Measurements from ENCODE around the gene ENPP4. TPM values are rescaled to one million over a fixed set of nuclear protein-coding genes. Genes with fewer than 3 reads are reported as not detected.

Gene ENPP4
- total RNA-seq, 6 experiments from 2014 or later, result 3.9 to 8.2 (median 6.2) TPM

- ATAC-seq, result no peak
- Histone ChIP-seq H3K4me1 (no peaks in the 10 kb centered on the region), H3K27me3 (no peaks in the 10 kb centered on the region), H3K36me3 (no peaks in the 10 kb centered on the region), H3K4me3 (no peak overlapping the region), H3K9me3 (no peaks in the 10 kb centered on the region), H3K27ac (no peak overlapping the region)
- intact Hi-C loops (cut with DNase I), result no loop called here
- TF ChIP-seq POLR2A (IDR thresholded peaks at IDR 0.05), result no peak
- no peak for TF ChIP-seq CTCF (IDR thresholded peaks at IDR 0.05)
- no peak for DNase-seq
Observed at GRCh38 chr6:46156701-46157100, 26.9 kb downstream of the ENPP4 start.

- intact Hi-C loops (cut with DNase I), result no loop called here
- H3K27me3 ChIP-seq, result no peaks in the 10 kb centered on the region
- no peak overlapping the region for H3K4me3 ChIP-seq
- DNase-seq (no peak), ATAC-seq (no peak)
- H3K27ac ChIP-seq, result no peak overlapping the region
- TF ChIP-seq POLR2A (IDR thresholded peaks at IDR 0.05) (no peak), CTCF (IDR thresholded peaks at IDR 0.05) (no peak)
- no peaks in the 10 kb centered on the region for H3K9me3 ChIP-seq
- H3K4me1 ChIP-seq, result no peaks in the 10 kb centered on the region
- H3K36me3 ChIP-seq, result no peaks in the 10 kb centered on the region
Observed at GRCh38 chr6:46159229-46159628, 29.4 kb downstream of the ENPP4 start.

- Histone ChIP-seq H3K36me3 (no peaks in the 10 kb centered on the region), H3K4me1 (no peaks in the 10 kb centered on the region), H3K27ac (no peak overlapping the region), H3K27me3 (no peaks in the 10 kb centered on the region), H3K4me3 (no peak overlapping the region), H3K9me3 (no peaks in the 10 kb centered on the region)
- no peak for TF ChIP-seq POLR2A (IDR thresholded peaks at IDR 0.05)
- TF ChIP-seq CTCF (IDR thresholded peaks at IDR 0.05), result no peak
- WGBS (ENCODE audit: insufficient coverage, low coverage, low lambda C conversion rate, missing lambda C conversion rate), result 89% methylated on average over 5 of the region's 5 CpGs
- ATAC-seq (no peak), DNase-seq (no peak)
- intact Hi-C loops (cut with DNase I), result no loop called here
Observed at GRCh38 chr6:46160102-46160501, 30.3 kb downstream of the ENPP4 start.

- Histone ChIP-seq H3K4me3 (peak within 1 kb of the TSS; percentile 34 to 57 (median 38)), H3K4me1 (peaks cover 0 to 8% (median 0%) of the 10 kb centered on the region in 4 donors), H3K36me3 (no peaks in the 10 kb centered on the region), H3K27me3 (no peaks in the 10 kb centered on the region), H3K9me3 (no peaks in the 10 kb centered on the region), H3K27ac (no peak within 1 kb of the TSS)
- intact Hi-C loops (cut with DNase I), result no loop called here
- DNase-seq (peak; percentile 59 to 80 (median 62)), ATAC-seq (peak; percentile 82 to 95 (median 89))
- TF ChIP-seq POLR2A (IDR thresholded peaks at IDR 0.05) (peak; percentile 26), CTCF (IDR thresholded peaks at IDR 0.05) (no peak)
- WGBS (ENCODE audit: insufficient coverage, low coverage, low lambda C conversion rate, missing lambda C conversion rate), result 4% methylated on average over 25 of the region's 49 CpGs
Observed at GRCh38 chr6:46170357-46171289, 40.8 kb downstream of the ENPP4 start, which contains the start of gene ENPP5. Gene ENPP5, minus strand, starts transcription at chr6:46170980. Its CDS starts 2,718 bp downstream, at chr6:46168262.
